ENCODE data around the gene LARP6.

GRCh38 chr15:70882361-70882760 is 28.4 kb upstream of the LARP6 start:
- TF ChIP-seq CTCF (IDR thresholded peaks at IDR 0.05) = no peak
- no peak for TF ChIP-seq MLX (CRISPR knock-in tag; IDR thresholded peaks at IDR 0.05)
- no peak for TF ChIP-seq USF2 (CRISPR knock-in tag; IDR thresholded peaks at IDR 0.05)
- TF ChIP-seq E2F1 (CRISPR knock-in tag; IDR thresholded peaks at IDR 0.05) = no peak
- no peak for TF ChIP-seq CREB1 (CRISPR knock-in tag; IDR thresholded peaks at IDR 0.05)
- no peak for TF ChIP-seq FOXP4 (CRISPR knock-in tag; IDR thresholded peaks at IDR 0.05)
- no peak for TF ChIP-seq MAX (CRISPR knock-in tag; IDR thresholded peaks at IDR 0.05)
- TF ChIP-seq ZSCAN18 (CRISPR knock-in tag; IDR thresholded peaks at IDR 0.05) = no peak
- TF ChIP-seq ATF3 (CRISPR knock-in tag; conservative IDR thresholded peaks at IDR 0.05) = no peak
- no peak for TF ChIP-seq IRF2 (CRISPR knock-in tag; IDR thresholded peaks at IDR 0.05; ENCODE audit: borderline replicate concordance, low read depth)
- no peak for TF ChIP-seq KAT7 (CRISPR knock-in tag; IDR thresholded peaks at IDR 0.05; ENCODE audit: borderline replicate concordance)
- no peak for TF ChIP-seq GABPB1 (CRISPR knock-in tag; IDR thresholded peaks at IDR 0.05)
- no peak for TF ChIP-seq ATF1 (CRISPR knock-in tag; IDR thresholded peaks at IDR 0.05)

Measured in WTC11 (cell line).